GM12878 (cell line): Measurements from ENCODE around the gene TLCD2. TPM values are rescaled to one million over a fixed set of nuclear protein-coding genes. Genes with fewer than 3 reads are reported as not detected.
A peak's percentile ranks its signal among the peaks of the same experiment; 100 is the strongest.

ENCODE experiments used
- ATAC-seq: fragments of 200-7000 bp; cut with Tn5 transposase; 3 replicates; pipeline ENCODE4 v1.9.1; 2020; ENCODE audit warnings: mild to moderate bottlenecking, moderate library complexity
- BruUV-seq: library from RNA; stranded (reverse); fragments of 400-500 nt; replicated peaks from 2 replicates; lab custom pipeline; 2021; lab: Mats Ljungman, UMichigan
- CTCF ChIA-PET: fragments of 300-600 bp; sonication (Branson Sonifier 250); formaldehyde crosslinking; extraction: SDS; loops from one replicate; lab custom pipeline; 2021; ENCODE audit warnings: inconsistent platforms; lab: Yijun Ruan, JAX
- POLR2A ChIA-PET: fragments of 350-600 bp; formaldehyde crosslinking; extraction: SDS; loops from one replicate; lab custom pipeline; 2021; ENCODE audit warnings: inconsistent platforms; lab: Charles Lee
- RAD21 ChIA-PET: fragments of 300-600 bp; sonication (Branson Sonifier 250); formaldehyde crosslinking; loops from one replicate; lab custom pipeline; 2023; ENCODE audit warnings: antibody characterized with exemption; ENCODE audit not compliant: unreplicated experiment; lab: Charles Lee
- SMC1A ChIA-PET: fragments of 300-600 bp; sonication (Branson Sonifier 250); formaldehyde crosslinking; loops from one replicate; lab custom pipeline; 2023; ENCODE audit not compliant: unreplicated experiment, uncharacterized antibody; lab: Charles Lee
- DNase-seq: peaks from one replicate; pipeline ENCODE4 v3.0.0-alpha.2; 2011; ENCODE audit warnings: low read depth, low spot score
- FAIRE-seq: peaks from 3 replicates; lab custom pipeline; 2011; peaks lifted over from hg19 to GRCh38; lab: Jason Lieb, UNC
- H2AFZ ChIP-seq: 2 replicates; pipeline ENCODE4 v1.6.0; 2011; ENCODE audit warnings: low read depth, low read length, control low read depth; ENCODE audit not compliant: control insufficient read depth
- H3K27ac ChIP-seq: 2 replicates; pipeline ENCODE4 v1.5.1; 2011; ENCODE audit warnings: control low read depth; ENCODE audit not compliant: control insufficient read depth, insufficient read depth
- H3K27me3 ChIP-seq, 2 experiments: replicated peaks in 1 of 2; 2 replicates each; pipeline versions ENCODE4 v1.6.0 to v1.6.1; 2011; ENCODE audit warnings: low read length in 1 of 2; ENCODE audit not compliant: control insufficient read depth in 2 of 2, insufficient read depth in 2 of 2
- H3K36me3 ChIP-seq, 2 experiments: 2 replicates each; pipeline ENCODE4 v1.5.1; 2011; ENCODE audit warnings: low read length in 1 of 2; ENCODE audit not compliant: control insufficient read depth in 2 of 2, insufficient read depth in 2 of 2
- H3K4me1 ChIP-seq: 2 replicates; pipeline ENCODE4 v1.6.1; 2011; ENCODE audit warnings: mild to moderate bottlenecking, low read length, moderate library complexity, mixed read lengths; ENCODE audit not compliant: control insufficient read depth, insufficient read depth
- H3K4me2 ChIP-seq: 2 replicates; pipeline ENCODE4 v1.6.0; 2011; ENCODE audit warnings: control low read depth; ENCODE audit not compliant: control insufficient read depth, insufficient read depth
- H3K4me3 ChIP-seq: fragments of 200-600 bp; sonication (generic); 2 replicates; pipeline ENCODE4 v1.5.1; 2016
- H3K79me2 ChIP-seq: 2 replicates; pipeline ENCODE4 v1.6.0; 2011; ENCODE audit warnings: low read length; ENCODE audit not compliant: control insufficient read depth, insufficient read depth
- H3K9ac ChIP-seq: 2 replicates; pipeline ENCODE4 v1.8.0; 2011; ENCODE audit warnings: low read length, control low read depth, mixed read lengths; ENCODE audit not compliant: control insufficient read depth, insufficient read depth
- H3K9me3 ChIP-seq: replicated peaks from 3 replicates; pipeline ENCODE4 v1.5.1; 2011; ENCODE audit warnings: mild to moderate bottlenecking, low read length; ENCODE audit not compliant: control insufficient read depth, insufficient read depth
- H4K20me1 ChIP-seq: 2 replicates; pipeline ENCODE4 v1.6.0; 2011; ENCODE audit not compliant: control insufficient read depth, insufficient read depth
- ATF2 ChIP-seq: IDR thresholded peaks from 2 replicates; pipeline ENCODE4 v1.6.1; 2012; ENCODE audit warnings: low read length, inconsistent platforms
- BCLAF1 ChIP-seq: fragments of 450-650 bp; IDR thresholded peaks from 2 replicates; pipeline ENCODE4 v1.6.1; 2017; ENCODE audit warnings: antibody characterized with exemption, mild to moderate bottlenecking, moderate library complexity
- EZH2 ChIP-seq: IDR thresholded peaks from 2 replicates; pipeline ENCODE4 v1.6.1; 2012; ENCODE audit warnings: low read depth, mild to moderate bottlenecking, control low read depth, inconsistent platforms, low read length, borderline replicate concordance; ENCODE audit not compliant: control insufficient read depth
- IRF3 ChIP-seq: fragments of 450-650 bp; IDR thresholded peaks from 2 replicates; pipeline ENCODE4 v1.6.1; 2014; ENCODE audit warnings: mild to moderate bottlenecking
- MTA3 ChIP-seq: IDR thresholded peaks from 2 replicates; pipeline ENCODE4 v1.6.1; 2012; ENCODE audit warnings: low read length, inconsistent platforms, borderline replicate concordance
- NRF1 ChIP-seq: conservative IDR thresholded peaks from 2 replicates; pipeline ENCODE4 v1.6.1; 2011; ENCODE audit warnings: mild to moderate bottlenecking, low read depth, low read length, improper control_type of control experiment
- SREBF1 ChIP-seq: IDR thresholded peaks from 2 replicates; pipeline ENCODE4 v1.6.1; 2012; ENCODE audit warnings: mild to moderate bottlenecking, low read length
- TCF12 ChIP-seq: IDR thresholded peaks from 2 replicates; pipeline ENCODE4 v1.6.1; 2011; ENCODE audit warnings: low read depth, mild to moderate bottlenecking, low read length
- YBX1 ChIP-seq: fragments of 450-650 bp; IDR thresholded peaks from 2 replicates; pipeline ENCODE4 v1.6.1; 2016; ENCODE audit warnings: antibody characterized with exemption
- ZBTB4 ChIP-seq: fragments of 450-650 bp; formaldehyde crosslinking; IDR thresholded peaks from 2 replicates; pipeline ENCODE4 v1.4.0; 2022; ENCODE audit warnings: mild to moderate bottlenecking, moderate library complexity
- WGBS: methylation state at CpG from one replicate; pipeline ENCODE4 v1.1.6; 2016; ENCODE audit warnings: low lambda C conversion rate; ENCODE audit not compliant: insufficient replicate concordance, insufficient coverage; ENCODE audit errors: missing lambda C conversion rate; 5-methylcytosine and 5-hydroxymethylcytosine counted together
- in situ Hi-C: fragments of 300-500 bp; cut with MboI; formaldehyde crosslinking; loops from 9 replicates; pipeline ENCODE4 v1.14.3; 2018; ENCODE audit warnings: mixed read lengths
- intact Hi-C: fragments of 100-400 bp; cut with micrococcal nuclease; formaldehyde crosslinking; loops from one replicate; pipeline ENCODE4 v1.14.2; 2022; ENCODE audit not compliant: unreplicated experiment
- polyA plus RNA-seq, 11 experiments: library from polyadenylated mRNA; depleted of rRNA in 4 of 11; unstranded in 6 of 11; stranded (reverse) in 5 of 11; fragments of >200 nt; fragmentation: Nextera tagmentation in 4 of 11; fragmentation: Illumina TruSeq in 1 of 11; extraction: Ambion mirVana in 4 of 11; extraction: Trizol in 1 of 11; gene quantifications; 1 replicate in 1 of 11; 2 replicates in 10 of 11; pipeline versions ENCODE4 v1.2.1 to v1.2.3, GENCODE V29; 2011 to 2016; ENCODE audit warnings: inconsistent platforms in 2 of 11, missing spikeins in 2 of 11, low read depth in 1 of 11
- total RNA-seq, 4 experiments: library from RNA; depleted of rRNA in 3 of 4; stranded (reverse); fragments of >200 nt in 3 of 4; fragmentation: Illumina TruSeq in 1 of 4; extraction: Trizol in 1 of 4; gene quantifications; 2 replicates each; pipeline versions ENCODE4 v1.2.1 to v1.2.3, GENCODE V29; 2013 to 2021

TLCD2 gene
- total and polyA plus RNA-seq, 10 of the 15 experiments (the other 5 are each of a cell fraction or from before 2014, with no cell fraction given): 0.02 to 0.15 (median 0.05) TPM; not detected in 2

- TF ChIP-seq ZBTB4 (CRISPR knock-in tag) (no peak), ATF2 (no peak)
Observed at GRCh38 chr17:1714980-1715802, 5.0 kb upstream of the TLCD2 start (continued).

GRCh38 chr17:1714427-1714979 is 4.3 kb upstream of the TLCD2 start:
- H3K4me3 ChIP-seq: peak overlapping the region; percentile 98; the same call in 1 of the 2 replicates
- H3K4me1 ChIP-seq: peaks cover 4% of the 10 kb centered on the region
- intact Hi-C loops: no loop called here
- no peak overlapping the region; the same call in 1 of the 2 replicates for H3K9ac ChIP-seq
- H3K9me3 ChIP-seq: no peaks in the 10 kb centered on the region
- H4K20me1 ChIP-seq: no peaks in the 10 kb centered on the region
- WGBS: 35% methylated on average over 13 of the region's 19 CpGs
- ChIA-PET POLR2A (no interaction called here), RAD21 (interaction anchor here (1.4 to 1.9 kb wide), 4 partner anchors 31 to 140 kb away, joined by 3 to 8 read pairs (median 4); no protein-coding TSS in a partner anchor), SMC1A (no interaction called here)
- DNase-seq (no peak), ATAC-seq (no peak)
- H3K27me3 ChIP-seq: peaks cover 0 to 3% of the 10 kb centered on the region in 2 experiments; a peak in 1 of 4 replicates
- H3K27ac ChIP-seq: no peak overlapping the region
- H3K4me2 ChIP-seq: peak overlapping the region; percentile 90
- in situ Hi-C loops: no loop called here
- peaks cover 7% of the 10 kb centered on the region for H3K79me2 ChIP-seq
- peaks cover 0 to 7% of the 10 kb centered on the region in 2 experiments; a peak in 2 of 4 replicates for H3K36me3 ChIP-seq
- TF ChIP-seq TCF12 (no peak), SREBF1 (no peak), IRF3 (no peak), YBX1 (no peak), BCLAF1 (no peak), EZH2 (no peak), NRF1 (no peak), MTA3 (no peak)
- TF ChIP-seq, all 136 proteins: peak for 0
- BruUV-seq: no TSS peak
- CTCF ChIA-PET: interaction anchor here (1.0 to 11.0 kb wide), 6 partner anchors 31 to 340 kb away, joined by 3 to 232 read pairs (median 4); partner anchors contain the start of genes HIC1 and RILP
- FAIRE-seq: no peak
- no peak overlapping the region for H2AFZ ChIP-seq
